ENCODE results near the gene SPG7. TPM values are rescaled to one million over a fixed set of nuclear protein-coding genes. Genes with fewer than 3 reads are reported as not detected.

The SPG7 gene
- total and polyA plus RNA-seq, 9 of the 15 experiments (the other 6 are each of a cell fraction or from before 2014, with no cell fraction given), result 5.8 to 89.1 (median 49.4) TPM

DNA sequence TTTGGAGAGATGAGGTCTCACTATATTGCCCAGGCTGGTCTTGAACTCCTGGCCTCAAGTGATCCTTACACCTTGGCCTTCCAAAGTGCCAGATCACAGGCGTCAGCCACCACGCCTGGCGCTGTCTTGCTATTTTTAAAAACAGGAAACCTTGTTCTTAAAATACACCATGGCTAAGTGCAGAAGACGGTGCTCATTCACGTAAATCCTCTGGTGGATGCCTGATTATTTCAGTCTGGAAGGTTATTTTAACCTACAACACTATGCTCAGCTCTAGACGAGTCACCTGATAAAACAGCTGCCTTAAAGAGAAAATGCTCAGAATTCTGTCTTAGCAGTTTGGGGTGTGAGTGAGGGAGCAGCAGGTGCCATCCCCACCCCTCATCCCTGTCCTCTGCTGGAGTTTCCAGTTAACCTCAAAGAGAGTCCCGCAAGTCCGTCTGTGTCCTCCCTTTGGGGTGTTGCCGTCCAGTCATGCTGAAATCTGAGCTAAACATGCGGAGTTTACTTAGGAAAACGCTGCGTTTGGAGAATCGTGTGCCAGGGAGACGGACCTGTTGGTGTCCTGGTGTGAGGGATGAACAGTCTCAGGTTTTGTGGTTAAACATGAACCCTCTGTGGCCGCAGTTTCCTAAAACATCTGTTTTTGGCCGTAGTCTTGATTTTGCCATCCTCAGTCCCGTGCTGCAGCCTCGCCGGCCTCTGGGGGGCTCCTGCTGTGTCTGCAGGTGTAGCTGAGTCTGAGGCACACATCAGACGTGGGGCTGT lies 17.1 kb downstream of the SPG7 start:
- in situ Hi-C loops (cut with MboI), result no loop called here
- no peak overlapping the region for H3K27ac ChIP-seq (ENCODE audit: extremely low read depth, low read depth, low read length)
- H3K9me3 ChIP-seq (replicated peaks; ENCODE audit: control insufficient read depth, insufficient read depth, low read depth, low read length), result no peaks in the 10 kb centered on the region
- no TSS peak for BruUV-seq (replicated peaks)
- no peak overlapping the region for H2AFZ ChIP-seq (ENCODE audit: low read depth, low read length)
- peaks cover 93% of the 10 kb centered on the region for H3K36me3 ChIP-seq (ENCODE audit: control insufficient read depth, insufficient read depth, low read length)
- 91% methylated on average over 20 of the region's 20 CpGs for WGBS (ENCODE audit: insufficient coverage, low coverage, missing lambda C conversion rate)
- intact Hi-C loops (cut with micrococcal nuclease), result no loop called here
- ATAC-seq (no peak), DNase-seq (ENCODE audit: extremely low read depth in 1 of 4, low spot score in 3 of 4) (no peak), FAIRE-seq (no peak)
- TF ChIP-seq, protein P1, sequence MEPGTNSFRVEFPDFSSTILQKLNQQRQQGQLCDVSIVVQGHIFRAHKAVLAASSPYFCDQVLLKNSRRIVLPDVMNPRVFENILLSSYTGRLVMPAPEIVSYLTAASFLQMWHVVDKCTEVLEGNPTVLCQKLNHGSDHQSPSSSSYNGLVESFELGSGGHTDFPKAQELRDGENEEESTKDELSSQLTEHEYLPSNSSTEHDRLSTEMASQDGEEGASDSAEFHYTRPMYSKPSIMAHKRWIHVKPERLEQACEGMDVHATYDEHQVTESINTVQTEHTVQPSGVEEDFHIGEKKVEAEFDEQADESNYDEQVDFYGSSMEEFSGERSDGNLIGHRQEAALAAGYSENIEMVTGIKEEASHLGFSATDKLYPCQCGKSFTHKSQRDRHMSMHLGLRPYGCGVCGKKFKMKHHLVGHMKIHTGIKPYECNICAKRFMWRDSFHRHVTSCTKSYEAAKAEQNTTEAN (CRISPR knock-in tag; IDR thresholded peaks at IDR 0.05), result no peak
- TF ChIP-seq NR2F6 (CRISPR knock-in tag; IDR thresholded peaks at IDR 0.05), result no peak
- TF ChIP-seq HNRNPL (IDR thresholded peaks at IDR 0.05; ENCODE audit: low read depth, low read length), result no peak
- no peak for TF ChIP-seq BMI1 (IDR thresholded peaks at IDR 0.05; ENCODE audit: low read length)
- TF ChIP-seq, protein P2, sequence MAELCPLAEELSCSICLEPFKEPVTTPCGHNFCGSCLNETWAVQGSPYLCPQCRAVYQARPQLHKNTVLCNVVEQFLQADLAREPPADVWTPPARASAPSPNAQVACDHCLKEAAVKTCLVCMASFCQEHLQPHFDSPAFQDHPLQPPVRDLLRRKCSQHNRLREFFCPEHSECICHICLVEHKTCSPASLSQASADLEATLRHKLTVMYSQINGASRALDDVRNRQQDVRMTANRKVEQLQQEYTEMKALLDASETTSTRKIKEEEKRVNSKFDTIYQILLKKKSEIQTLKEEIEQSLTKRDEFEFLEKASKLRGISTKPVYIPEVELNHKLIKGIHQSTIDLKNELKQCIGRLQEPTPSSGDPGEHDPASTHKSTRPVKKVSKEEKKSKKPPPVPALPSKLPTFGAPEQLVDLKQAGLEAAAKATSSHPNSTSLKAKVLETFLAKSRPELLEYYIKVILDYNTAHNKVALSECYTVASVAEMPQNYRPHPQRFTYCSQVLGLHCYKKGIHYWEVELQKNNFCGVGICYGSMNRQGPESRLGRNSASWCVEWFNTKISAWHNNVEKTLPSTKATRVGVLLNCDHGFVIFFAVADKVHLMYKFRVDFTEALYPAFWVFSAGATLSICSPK (IDR thresholded peaks at IDR 0.05; ENCODE audit: borderline replicate concordance), result no peak
- TF ChIP-seq, protein P3, sequence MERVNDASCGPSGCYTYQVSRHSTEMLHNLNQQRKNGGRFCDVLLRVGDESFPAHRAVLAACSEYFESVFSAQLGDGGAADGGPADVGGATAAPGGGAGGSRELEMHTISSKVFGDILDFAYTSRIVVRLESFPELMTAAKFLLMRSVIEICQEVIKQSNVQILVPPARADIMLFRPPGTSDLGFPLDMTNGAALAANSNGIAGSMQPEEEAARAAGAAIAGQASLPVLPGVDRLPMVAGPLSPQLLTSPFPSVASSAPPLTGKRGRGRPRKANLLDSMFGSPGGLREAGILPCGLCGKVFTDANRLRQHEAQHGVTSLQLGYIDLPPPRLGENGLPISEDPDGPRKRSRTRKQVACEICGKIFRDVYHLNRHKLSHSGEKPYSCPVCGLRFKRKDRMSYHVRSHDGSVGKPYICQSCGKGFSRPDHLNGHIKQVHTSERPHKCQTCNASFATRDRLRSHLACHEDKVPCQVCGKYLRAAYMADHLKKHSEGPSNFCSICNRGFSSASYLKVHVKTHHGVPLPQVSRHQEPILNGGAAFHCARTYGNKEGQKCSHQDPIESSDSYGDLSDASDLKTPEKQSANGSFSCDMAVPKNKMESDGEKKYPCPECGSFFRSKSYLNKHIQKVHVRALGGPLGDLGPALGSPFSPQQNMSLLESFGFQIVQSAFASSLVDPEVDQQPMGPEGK (CRISPR knock-in tag; IDR thresholded peaks at IDR 0.05; ENCODE audit: borderline replicate concordance), result no peak
- TF ChIP-seq SLC30A9 (CRISPR knock-in tag; IDR thresholded peaks at IDR 0.05), result no peak
- no peak for TF ChIP-seq MIER1 (IDR thresholded peaks at IDR 0.05; ENCODE audit: low read depth)
- ChIA-PET CTCF (ENCODE audit: low intra/inter-chr PET ratio) (no interaction called here), POLR2A (no interaction called here)
- H3K4me2 ChIP-seq (ENCODE audit: insufficient read depth, low read length), result no peak overlapping the region
- H3K9me1 ChIP-seq (ENCODE audit: control insufficient read depth, insufficient read depth, low read length), result peaks cover 3% of the 10 kb centered on the region
- no peaks in the 10 kb centered on the region for H3K27me3 ChIP-seq (ENCODE audit: control insufficient read depth in 2 of 2, insufficient read depth in 2 of 2, low read length in 2 of 2)
- H3K4me3 ChIP-seq, result no peak overlapping the region
- H3K9ac ChIP-seq (ENCODE audit: insufficient read depth in 1 of 2, low read depth in 2 of 2, low read length in 2 of 2), result no peak overlapping the region
- no peaks in the 10 kb centered on the region for H4K20me1 ChIP-seq (replicated peaks; ENCODE audit: control insufficient read depth, insufficient read depth, low read length)
- H3K4me1 ChIP-seq (replicated peaks in 1 of 2; ENCODE audit: control insufficient read depth in 2 of 2, insufficient read depth in 2 of 2, low read length in 2 of 2), result peaks cover 0 to 10% of the 10 kb centered on the region in 2 experiments; a peak in 2 of 5 replicates
- H3K79me2 ChIP-seq (ENCODE audit: control insufficient read depth, insufficient read depth, low read length), result peaks cover 9% of the 10 kb centered on the region; the same call in 2 of the 3 replicates
